HCT116 (cell line): ENCODE measurements around the gene CDK4. TPM values are rescaled to one million over a fixed set of nuclear protein-coding genes. Genes with fewer than 3 reads are reported as not detected.

Experiments
- ATAC-seq: fragments of 200-7000 bp; cut with Tn5 transposase; 2 replicates; pipeline ENCODE4 v1.9.1; 2020; ENCODE audit warnings: mild to moderate bottlenecking, moderate library complexity
- BruUV-seq: library from RNA; stranded (reverse); fragments of 400-500 nt; replicated peaks from 2 replicates; lab custom pipeline; 2021; lab: Mats Ljungman, UMichigan
- CTCF ChIA-PET: fragments of 300-600 bp; sonication (Branson Sonifier 250); formaldehyde crosslinking; loops from one replicate; lab custom pipeline; 2021; ENCODE audit warnings: antibody characterized with exemption; lab: Charles Lee
- POLR2A ChIA-PET: fragments of 300-600, 350-600 bp; sonication (Branson Sonifier 250); formaldehyde crosslinking; loops from one replicate; lab custom pipeline; 2021; ENCODE audit warnings: antibody characterized with exemption; lab: Charles Lee
- RAD21 ChIA-PET, 2 experiments: fragments of 300-600 bp; sonication (Branson Sonifier 250); formaldehyde crosslinking; loops; one replicate each; lab custom pipeline; 2023; ENCODE audit warnings: low total read pairs in 2 of 2; ENCODE audit not compliant: uncharacterized antibody in 2 of 2, unreplicated experiment in 2 of 2, low non-redundant PET in 1 of 2; lab: Charles Lee
- DNase-seq: peaks from one replicate; pipeline ENCODE4 v3.0.0-alpha.2; 2010; ENCODE audit warnings: low read depth, low spot score
- H2AFZ ChIP-seq: fragments of 200-600 bp; shearing (Covaris generic), sonication (generic); 2 replicates; pipeline ENCODE4 v1.6.1; 2017; ENCODE audit warnings: low read depth, mixed run types, mixed read lengths, antibody characterized with exemption, low read length; ENCODE audit not compliant: poor library complexity, severe bottlenecking
- H3K27ac ChIP-seq: 2 replicates; pipeline ENCODE4 v1.5.1; 2012; ENCODE audit warnings: low read depth, low read length
- H3K27me3 ChIP-seq: fragments of 200-600 bp; sonication (generic); 2 replicates; pipeline ENCODE4 v1.6.1; 2016; ENCODE audit warnings: mixed run types, low read length, mixed read lengths; ENCODE audit not compliant: insufficient read depth
- H3K36me3 ChIP-seq, 2 experiments: fragments of 200-500 bp in 1 of 2; fragments of 200-600 bp in 1 of 2; sonication (Bioruptor generic) in 1 of 2; sonication (generic) in 1 of 2; 2 replicates each; pipeline versions ENCODE4 v1.5.1 to v1.6.1; 2014 to 2016; ENCODE audit warnings: low read length in 2 of 2, inconsistent platforms in 1 of 2, mixed read lengths in 1 of 2, mixed run types in 1 of 2; ENCODE audit not compliant: insufficient read depth in 2 of 2, control insufficient read depth in 1 of 2
- H3K4me1 ChIP-seq, 2 experiments: fragments of 200-600 bp in 1 of 2; sonication (generic) in 1 of 2; 2 replicates each; pipeline versions ENCODE4 v1.5.1 to v1.6.1; 2012 to 2017; ENCODE audit warnings: low read length in 2 of 2, inconsistent platforms in 1 of 2, mild to moderate bottlenecking in 1 of 2, mixed read lengths in 1 of 2, mixed run types in 1 of 2, moderate library complexity in 1 of 2; ENCODE audit not compliant: insufficient read depth in 2 of 2, control insufficient read depth in 1 of 2
- H3K4me2 ChIP-seq: fragments of 200-600 bp; sonication (generic); 2 replicates; pipeline ENCODE4 v1.6.1; 2017; ENCODE audit warnings: mixed run types, low read length, mixed read lengths
- H3K4me3 ChIP-seq, 2 experiments: fragments of 200-600 bp in 1 of 2; sonication (generic) in 1 of 2; replicated peaks in 1 of 2; 2 replicates each; pipeline ENCODE4 v1.5.1; 2011 to 2016; ENCODE audit warnings: low read length in 2 of 2, control low read depth in 1 of 2, low read depth in 1 of 2, mild to moderate bottlenecking in 1 of 2, mixed read lengths in 1 of 2, mixed run types in 1 of 2
- H3K79me2 ChIP-seq: fragments of 200-600 bp; sonication (generic); 2 replicates; pipeline ENCODE4 v1.6.1; 2017; ENCODE audit warnings: mild to moderate bottlenecking, mixed run types, low read length, moderate library complexity, mixed read lengths; ENCODE audit not compliant: insufficient read depth
- H3K9ac ChIP-seq: fragments of 200-600 bp; sonication (generic); 2 replicates; pipeline ENCODE4 v1.6.1; 2016; ENCODE audit warnings: low read length, mixed read lengths
- H3K9me2 ChIP-seq: fragments of 200-600 bp; sonication (generic), shearing (Covaris generic); 2 replicates; pipeline ENCODE4 v1.6.1; 2017; ENCODE audit warnings: mixed run types, mild to moderate bottlenecking, moderate library complexity; ENCODE audit not compliant: insufficient read depth
- H3K9me3 ChIP-seq, 2 experiments: fragments of 200-500 bp in 1 of 2; fragments of 200-600 bp in 1 of 2; sonication (Bioruptor generic) in 1 of 2; sonication (generic) in 1 of 2; 2 replicates each; pipeline ENCODE4 v1.6.1; 2014 to 2017; ENCODE audit warnings: low read length in 2 of 2, mixed read lengths in 2 of 2, inconsistent platforms in 1 of 2, low read depth in 1 of 2, mild to moderate bottlenecking in 1 of 2, mixed run types in 1 of 2, moderate library complexity in 1 of 2; ENCODE audit not compliant: control insufficient read depth in 1 of 2, insufficient read depth in 1 of 2
- H4K20me1 ChIP-seq: fragments of 200-600 bp; sonication (generic), shearing (Covaris generic); 2 replicates; pipeline ENCODE4 v1.6.1; 2017; ENCODE audit warnings: mixed run types, mild to moderate bottlenecking, moderate library complexity; ENCODE audit not compliant: insufficient read depth
- ATF3 ChIP-seq: IDR thresholded peaks from 2 replicates; pipeline ENCODE4 v1.6.1; 2012
- CBX3 ChIP-seq: IDR thresholded peaks from 2 replicates; pipeline ENCODE4 v1.6.1; 2012; ENCODE audit warnings: low read depth
- CEBPB ChIP-seq: IDR thresholded peaks from 2 replicates; pipeline ENCODE4 v1.6.1; 2012; ENCODE audit warnings: low read depth
- CTCF ChIP-seq, 3 experiments: fragments of 200-600 bp in 1 of 3; sonication (generic) in 1 of 3; IDR thresholded peaks in 2 of 3; conservative IDR thresholded peaks in 1 of 3; 2 replicates each; pipeline ENCODE4 v1.5.1; 2012 to 2017; ENCODE audit warnings: low read depth in 2 of 3, low read length in 2 of 3, antibody characterized with exemption in 1 of 3, borderline replicate concordance in 1 of 3, control low read depth in 1 of 3, mild to moderate bottlenecking in 1 of 3, mixed read lengths in 1 of 3, mixed run types in 1 of 3, moderate library complexity in 1 of 3; ENCODE audit not compliant: insufficient read depth in 1 of 3
- EGR1 ChIP-seq: IDR thresholded peaks from 2 replicates; pipeline ENCODE4 v1.6.1; 2012; ENCODE audit warnings: low read depth
- FOSL1 ChIP-seq: IDR thresholded peaks from 2 replicates; pipeline ENCODE4 v1.6.1; 2012; ENCODE audit warnings: low read depth
- JUND ChIP-seq: IDR thresholded peaks from 2 replicates; pipeline ENCODE4 v1.6.1; 2012
- MAX ChIP-seq: IDR thresholded peaks from 2 replicates; pipeline ENCODE4 v1.6.1; 2012
- POLR2AphosphoS5 ChIP-seq: IDR thresholded peaks from 2 replicates; pipeline ENCODE4 v1.6.1; 2011; ENCODE audit warnings: mild to moderate bottlenecking, low read depth, low read length, moderate library complexity
- RAD21 ChIP-seq: IDR thresholded peaks from 2 replicates; pipeline ENCODE4 v1.6.1; 2012; ENCODE audit warnings: low read depth, mild to moderate bottlenecking
- REST ChIP-seq: IDR thresholded peaks from 2 replicates; pipeline ENCODE4 v1.6.1; 2012; ENCODE audit warnings: low read depth
- SIN3A ChIP-seq: IDR thresholded peaks from 2 replicates; pipeline ENCODE4 v1.6.1; 2012; ENCODE audit warnings: low read depth
- SP1 ChIP-seq: IDR thresholded peaks from 2 replicates; pipeline ENCODE4 v1.6.1; 2012; ENCODE audit warnings: low read depth
- SRF ChIP-seq: IDR thresholded peaks from 2 replicates; pipeline ENCODE4 v1.6.1; 2012; ENCODE audit warnings: low read depth
- TCF7L2 ChIP-seq: IDR thresholded peaks from 2 replicates; pipeline ENCODE4 v1.7.0; 2011; ENCODE audit warnings: borderline replicate concordance, inconsistent platforms; ENCODE audit not compliant: insufficient read depth, insufficient read length; ENCODE audit errors: extremely low read depth
- YY1 ChIP-seq: IDR thresholded peaks from 2 replicates; pipeline ENCODE4 v1.6.1; 2011; ENCODE audit warnings: low read length, low read depth, moderate library complexity, mild to moderate bottlenecking; ENCODE audit not compliant: insufficient replicate concordance; ENCODE audit errors: extremely low read depth
- ZBTB33 ChIP-seq: IDR thresholded peaks from 2 replicates; pipeline ENCODE4 v1.6.1; 2011; ENCODE audit warnings: mild to moderate bottlenecking, low read length, moderate library complexity; ENCODE audit not compliant: insufficient replicate concordance; ENCODE audit errors: extremely low read depth
- ZFX ChIP-seq: fragments of 450-650 bp; IDR thresholded peaks from 2 replicates; pipeline ENCODE4 v1.6.1; 2017
- intact Hi-C: fragments of 100-400 bp; cut with micrococcal nuclease; formaldehyde crosslinking; loops from 2 replicates; pipeline ENCODE4 v1.10.0; 2022
- total RNA-seq: library from RNA; stranded (reverse); gene quantifications from one replicate; pipeline ENCODE4 v1.2.1, GENCODE V29; 2021; ENCODE audit not compliant: unreplicated experiment

Gene CDK4
- total RNA-seq, 1 experiment from 2014 or later, result 206 TPM

- H4K20me1 ChIP-seq, result no peaks in the 10 kb centered on the region
- ATAC-seq (no peak), DNase-seq (no peak)
- BruUV-seq, result no TSS peak
- intact Hi-C loops, result no loop called here
- no peaks in the 10 kb centered on the region for H3K9me2 ChIP-seq
- no peak overlapping the region for H3K9ac ChIP-seq
- H3K4me3 ChIP-seq, result no peak overlapping the region
- no peaks in the 10 kb centered on the region for H3K9me3 ChIP-seq
- no peaks in the 10 kb centered on the region for H3K27me3 ChIP-seq
- ChIA-PET POLR2A (no interaction called here), CTCF (interaction anchor here (0.9 kb wide), 1 partner anchor 10 kb away, joined by 3 read pairs; no protein-coding TSS in a partner anchor), RAD21 (no interaction called here)
- no peak overlapping the region for H3K4me2 ChIP-seq
- H3K4me1 ChIP-seq, result no peaks in the 10 kb centered on the region
- TF ChIP-seq CEBPB, result no peak
- TF ChIP-seq CBX3, result no peak
- TF ChIP-seq ZBTB33, result no peak
- TF ChIP-seq JUND, result no peak
- TF ChIP-seq RAD21, result no peak
- no peak for TF ChIP-seq ZFX
- TF ChIP-seq SRF, result no peak
- TF ChIP-seq YY1, result no peak
- no peak for TF ChIP-seq REST
- no peak for TF ChIP-seq POLR2AphosphoS5
- TF ChIP-seq FOSL1, result no peak
- no peak for TF ChIP-seq MAX
- no peak for TF ChIP-seq TCF7L2
- TF ChIP-seq CTCF (IDR thresholded peaks at IDR 0.05 in 2 of 3, conservative IDR thresholded peaks at IDR 0.05 in 1 of 3; ENCODE audit: borderline replicate concordance in 1 of 3, insufficient read depth in 1 of 3, low read depth in 2 of 3, low read length in 2 of 3), result no peak
- TF ChIP-seq SP1, result no peak
- no peak for TF ChIP-seq EGR1
- TF ChIP-seq ATF3, result no peak
- no peak for TF ChIP-seq SIN3A
- no peak overlapping the region for H2AFZ ChIP-seq
- H3K27ac ChIP-seq, result no peak overlapping the region
- H3K36me3 ChIP-seq, result peaks cover 3 to 15% of the 10 kb centered on the region in 2 experiments; a peak in 3 of 4 replicates
- no peaks in the 10 kb centered on the region for H3K79me2 ChIP-seq
Observed at GRCh38 chr12:57716305-57716704, 35.8 kb downstream of the CDK4 start.
